ENCODE measurements around the gene AP2B1. TPM values are rescaled to one million over a fixed set of nuclear protein-coding genes. Genes with fewer than 3 reads are reported as not detected.

AP2B1 gene
- total RNA-seq, 6 experiments from 2014 or later = 33.8 to 62.7 (median 40.8) TPM

DNA sequence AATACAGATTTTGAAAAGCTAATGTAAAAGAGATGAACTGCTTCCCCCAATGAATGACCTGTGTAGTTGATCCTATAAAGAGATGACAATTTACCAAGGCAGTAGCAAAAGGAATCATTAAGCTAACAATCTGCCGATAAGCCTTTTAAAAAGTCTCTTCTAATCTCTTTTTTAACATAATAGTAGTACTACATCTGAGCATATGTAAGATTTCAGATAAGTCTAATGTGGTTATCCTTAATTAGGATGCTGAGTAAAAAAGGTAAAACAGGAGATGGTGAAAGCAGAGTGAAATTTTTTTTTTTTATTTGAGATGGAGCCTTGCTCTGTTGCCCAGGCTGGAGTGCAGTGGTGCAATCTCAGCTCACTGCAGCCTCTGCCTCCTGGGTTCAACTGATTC lies 118.1 kb downstream of the AP2B1 start:
- Histone ChIP-seq H3K9me3 (no peaks in the 10 kb centered on the region), H3K27me3 (no peaks in the 10 kb centered on the region), H3K36me3 (no peaks in the 10 kb centered on the region), H3K4me3 (no peak overlapping the region), H3K27ac (no peak overlapping the region), H3K4me1 (peaks cover 0 to 17% (median 2%) of the 10 kb centered on the region in 4 donors)
- DNase-seq = no peak
- WGBS (ENCODE audit: insufficient coverage, low coverage, low lambda C conversion rate, missing lambda C conversion rate) = 100% methylated on average over 1 of the region's 1 CpG
- TF ChIP-seq POLR2A (IDR thresholded peaks at IDR 0.05) = no peak
- TF ChIP-seq, protein P1, sequence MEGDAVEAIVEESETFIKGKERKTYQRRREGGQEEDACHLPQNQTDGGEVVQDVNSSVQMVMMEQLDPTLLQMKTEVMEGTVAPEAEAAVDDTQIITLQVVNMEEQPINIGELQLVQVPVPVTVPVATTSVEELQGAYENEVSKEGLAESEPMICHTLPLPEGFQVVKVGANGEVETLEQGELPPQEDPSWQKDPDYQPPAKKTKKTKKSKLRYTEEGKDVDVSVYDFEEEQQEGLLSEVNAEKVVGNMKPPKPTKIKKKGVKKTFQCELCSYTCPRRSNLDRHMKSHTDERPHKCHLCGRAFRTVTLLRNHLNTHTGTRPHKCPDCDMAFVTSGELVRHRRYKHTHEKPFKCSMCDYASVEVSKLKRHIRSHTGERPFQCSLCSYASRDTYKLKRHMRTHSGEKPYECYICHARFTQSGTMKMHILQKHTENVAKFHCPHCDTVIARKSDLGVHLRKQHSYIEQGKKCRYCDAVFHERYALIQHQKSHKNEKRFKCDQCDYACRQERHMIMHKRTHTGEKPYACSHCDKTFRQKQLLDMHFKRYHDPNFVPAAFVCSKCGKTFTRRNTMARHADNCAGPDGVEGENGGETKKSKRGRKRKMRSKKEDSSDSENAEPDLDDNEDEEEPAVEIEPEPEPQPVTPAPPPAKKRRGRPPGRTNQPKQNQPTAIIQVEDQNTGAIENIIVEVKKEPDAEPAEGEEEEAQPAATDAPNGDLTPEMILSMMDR (IDR thresholded peaks at IDR 0.05) = no peak
- intact Hi-C loops (cut with DNase I) = no loop called here
- ATAC-seq = no peak

DNA sequence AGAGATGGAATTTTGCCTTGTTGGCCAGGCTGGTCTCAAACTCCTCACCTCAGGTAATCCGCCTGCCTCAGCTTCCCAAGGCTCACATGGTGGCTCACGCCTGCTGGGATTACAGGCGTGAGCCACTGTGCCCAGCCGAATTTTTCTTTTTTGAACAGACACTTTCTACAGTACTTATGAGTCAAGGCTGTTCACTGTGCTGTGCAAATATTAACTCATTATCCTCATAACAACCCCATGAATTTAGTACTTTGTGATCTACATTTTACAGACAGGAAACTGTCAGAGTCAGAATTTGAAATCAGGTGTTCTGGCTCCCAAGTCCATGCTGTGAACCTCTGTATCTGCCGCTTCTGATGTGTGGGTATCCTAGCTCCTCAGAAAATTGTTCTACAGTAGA lies 118.6 kb downstream of the AP2B1 start:
- Histone ChIP-seq H3K9me3 (no peaks in the 10 kb centered on the region), H3K27ac (no peak overlapping the region), H3K4me3 (no peak overlapping the region), H3K27me3 (no peaks in the 10 kb centered on the region), H3K4me1 (peaks cover 0 to 19% (median 2%) of the 10 kb centered on the region in 4 donors), H3K36me3 (no peaks in the 10 kb centered on the region)
- no peak for DNase-seq
- no peak for ATAC-seq
- TF ChIP-seq, protein P1 (IDR thresholded peaks at IDR 0.05) = no peak
- no peak for TF ChIP-seq POLR2A (IDR thresholded peaks at IDR 0.05)
- intact Hi-C loops (cut with DNase I) = no loop called here
- WGBS (ENCODE audit: insufficient coverage, low coverage, low lambda C conversion rate, missing lambda C conversion rate) = 75% methylated on average over 5 of the region's 5 CpGs

DNA sequence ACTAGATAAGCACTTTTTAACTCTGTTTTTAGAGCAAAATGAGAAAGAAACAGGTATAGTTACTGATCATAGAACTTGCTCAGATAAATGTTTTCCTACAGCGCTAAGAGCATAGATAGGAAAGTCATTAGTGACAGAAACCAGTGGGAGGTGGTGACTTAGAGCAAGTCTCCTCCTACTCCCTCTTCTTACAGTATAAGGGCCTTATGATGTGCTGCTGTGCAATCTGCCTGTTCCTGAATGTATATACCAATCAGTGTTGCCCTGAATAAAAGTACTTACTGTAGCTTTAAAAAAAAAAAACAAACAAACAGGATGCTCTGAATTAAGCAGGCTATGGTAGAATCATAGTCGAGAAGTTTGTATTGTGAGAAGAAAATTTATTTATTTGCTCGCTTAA lies 121.0 kb downstream of the AP2B1 start:
- ATAC-seq = no peak
- Histone ChIP-seq H3K27ac (no peak overlapping the region), H3K9me3 (no peaks in the 10 kb centered on the region), H3K4me3 (no peak overlapping the region), H3K36me3 (no peaks in the 10 kb centered on the region), H3K27me3 (no peaks in the 10 kb centered on the region), H3K4me1 (peaks cover 0 to 31% (median 9%) of the 10 kb centered on the region in 4 donors)
- WGBS (ENCODE audit: insufficient coverage, low coverage, low lambda C conversion rate, missing lambda C conversion rate) = 76% methylated on average over 3 of the region's 3 CpGs
- no peak for DNase-seq
- intact Hi-C loops (cut with DNase I) = no loop called here
- TF ChIP-seq, protein P1 (IDR thresholded peaks at IDR 0.05) = no peak

DNA sequence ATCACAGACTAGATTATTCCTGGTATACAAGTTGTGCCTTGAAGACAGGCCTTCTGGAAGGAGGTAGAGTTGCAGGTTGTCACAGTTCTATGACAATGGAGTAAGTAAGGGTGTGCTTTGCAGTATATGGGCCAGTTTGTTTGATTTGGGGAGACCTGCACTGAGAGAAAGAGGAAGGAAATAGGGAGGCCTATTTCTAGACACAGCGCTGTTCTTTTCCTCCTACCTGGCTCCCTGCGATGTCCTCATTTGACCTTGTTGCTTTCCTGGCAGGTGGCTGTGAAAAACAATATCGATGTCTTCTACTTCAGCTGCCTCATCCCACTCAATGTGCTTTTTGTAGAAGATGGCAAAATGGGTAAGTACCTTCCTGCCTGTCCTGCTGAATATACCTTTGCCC lies 121.8 kb downstream of the AP2B1 start:
- DNase-seq = no peak
- H3K27ac ChIP-seq = no peak overlapping the region
- H3K36me3 ChIP-seq = no peaks in the 10 kb centered on the region
- no peak overlapping the region for H3K4me3 ChIP-seq
- no peak for TF ChIP-seq POLR2A (IDR thresholded peaks at IDR 0.05)
- TF ChIP-seq, protein P1 (IDR thresholded peaks at IDR 0.05) = no peak
- 44% methylated on average over 3 of the region's 3 CpGs for WGBS (ENCODE audit: insufficient coverage, low coverage, low lambda C conversion rate, missing lambda C conversion rate)
- no peak for ATAC-seq
- H3K9me3 ChIP-seq = no peaks in the 10 kb centered on the region
- H3K27me3 ChIP-seq = no peaks in the 10 kb centered on the region
- intact Hi-C loops (cut with DNase I) = no loop called here
- peaks cover 0 to 39% (median 12%) of the 10 kb centered on the region in 4 donors for H3K4me1 ChIP-seq

DNA sequence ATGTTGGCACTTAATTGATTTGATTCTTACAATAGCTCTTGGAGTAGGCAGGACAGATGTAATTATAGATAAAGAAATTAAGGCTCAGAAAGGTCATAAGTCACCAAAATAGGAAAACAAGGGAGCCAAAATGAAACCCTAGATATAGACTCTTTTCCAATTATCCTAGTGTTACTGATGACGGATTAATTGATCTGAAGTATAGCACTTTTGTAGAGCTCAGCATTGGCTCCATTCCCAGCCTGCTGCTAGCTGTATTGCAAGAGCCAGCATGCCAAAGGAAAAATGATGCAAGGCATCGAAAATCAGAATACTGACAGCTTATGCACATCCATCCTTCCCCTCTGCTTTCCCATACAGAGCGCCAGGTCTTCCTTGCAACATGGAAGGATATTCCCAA lies 122.8 kb downstream of the AP2B1 start:
- 22% methylated on average over 3 of the region's 3 CpGs for WGBS (ENCODE audit: insufficient coverage, low coverage, low lambda C conversion rate, missing lambda C conversion rate)
- DNase-seq = peak in 2 of 3 donors; percentile 64 to 73
- peaks cover 0 to 40% (median 12%) of the 10 kb centered on the region in 4 donors for H3K4me1 ChIP-seq

More for the DNA sequence above, 122.8 kb downstream of the AP2B1 start:
- Histone ChIP-seq H3K4me3 (no peak overlapping the region), H3K27me3 (no peaks in the 10 kb centered on the region), H3K9me3 (no peaks in the 10 kb centered on the region), H3K27ac (no peak overlapping the region), H3K36me3 (no peaks in the 10 kb centered on the region)
- intact Hi-C loops (cut with DNase I) = no loop called here
- TF ChIP-seq, protein P1 (IDR thresholded peaks at IDR 0.05) = no peak
- no peak for TF ChIP-seq POLR2A (IDR thresholded peaks at IDR 0.05)
- ATAC-seq = peak; percentile 35 to 63 (median 48)

Data from right lobe of liver (tissue), 6 donors.